ENCODE measurements around the gene NPTXR. TPM values are rescaled to one million over a fixed set of nuclear protein-coding genes. Genes with fewer than 3 reads are reported as not detected.

Gene NPTXR
- 1.5 and 1.6 TPM in 2 replicates for total RNA-seq

DNA sequence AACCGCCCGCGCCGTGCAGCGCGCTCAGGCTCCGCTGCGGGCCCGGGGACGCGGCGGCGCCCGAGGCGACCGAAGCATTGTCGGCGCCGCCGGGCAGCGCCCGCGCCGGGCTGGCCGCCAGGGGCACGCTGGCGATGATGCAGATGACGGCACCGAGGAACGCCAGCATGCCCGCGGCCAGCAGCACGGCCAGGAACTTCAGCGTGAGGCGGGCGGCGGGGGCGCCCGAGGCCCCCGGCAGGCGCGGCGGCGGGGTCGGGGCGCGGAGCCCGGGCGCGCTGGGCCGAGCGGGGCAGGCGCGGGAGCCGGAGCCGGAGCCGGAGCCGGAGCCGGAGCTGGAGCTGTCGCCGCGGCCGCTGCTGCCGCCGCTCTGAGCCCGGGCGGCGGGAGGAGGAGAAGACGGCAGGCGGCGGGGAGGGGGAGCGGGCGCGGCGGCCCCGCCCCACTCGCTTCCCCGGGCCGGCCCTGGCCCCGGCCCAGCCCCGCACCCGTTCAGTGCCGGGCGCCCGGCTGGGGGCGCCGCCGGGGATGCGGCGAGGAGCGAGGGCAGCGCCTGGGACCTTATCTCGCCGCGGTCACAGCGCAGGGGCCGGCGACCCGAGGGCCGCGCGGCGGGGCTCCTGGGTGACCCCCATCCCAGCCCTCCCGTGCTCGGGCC, at the start of gene NPTXR:
Gene NPTXR (minus strand): TSS at position 372 of the 658 bp plus-strand sequence.

DNA sequence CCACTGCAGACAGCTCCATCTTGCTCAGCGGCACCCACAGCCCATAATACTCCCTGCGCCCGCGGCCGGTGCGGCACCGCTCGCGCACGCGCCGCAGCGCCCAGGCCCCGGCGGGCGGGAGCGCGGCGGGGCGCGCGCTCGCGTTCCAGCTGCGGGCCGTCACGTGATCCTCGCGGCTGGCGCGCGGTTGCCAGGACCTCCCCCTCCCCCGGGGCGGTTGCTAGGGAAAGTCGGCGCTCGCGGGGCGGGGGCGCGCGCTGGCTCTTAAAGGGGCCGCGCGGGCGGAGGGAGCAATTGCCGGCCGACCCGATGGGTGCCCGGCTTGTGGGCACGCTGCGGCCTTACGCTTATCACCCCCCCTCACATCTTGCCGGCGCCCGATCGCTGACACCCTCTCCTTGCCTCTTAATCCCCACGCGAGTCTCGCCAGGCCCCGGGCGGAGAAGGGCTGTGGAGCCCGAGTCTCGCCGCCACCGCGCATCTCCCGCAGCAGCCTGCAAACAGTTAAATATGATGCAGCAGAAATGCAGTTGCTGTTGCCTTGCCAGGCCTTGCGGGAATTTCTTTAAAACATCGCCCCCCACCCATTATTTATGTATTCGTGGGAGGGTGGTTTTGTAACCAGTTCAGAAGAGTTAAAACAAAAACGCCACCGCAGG, 28.5 kb upstream of the NPTXR start, which contains the start of gene CBX6:
Gene CBX6 (minus strand): TSS at position 45 of the 659 bp plus-strand sequence. CDS start 26 bp downstream, at position 19.

DNA sequence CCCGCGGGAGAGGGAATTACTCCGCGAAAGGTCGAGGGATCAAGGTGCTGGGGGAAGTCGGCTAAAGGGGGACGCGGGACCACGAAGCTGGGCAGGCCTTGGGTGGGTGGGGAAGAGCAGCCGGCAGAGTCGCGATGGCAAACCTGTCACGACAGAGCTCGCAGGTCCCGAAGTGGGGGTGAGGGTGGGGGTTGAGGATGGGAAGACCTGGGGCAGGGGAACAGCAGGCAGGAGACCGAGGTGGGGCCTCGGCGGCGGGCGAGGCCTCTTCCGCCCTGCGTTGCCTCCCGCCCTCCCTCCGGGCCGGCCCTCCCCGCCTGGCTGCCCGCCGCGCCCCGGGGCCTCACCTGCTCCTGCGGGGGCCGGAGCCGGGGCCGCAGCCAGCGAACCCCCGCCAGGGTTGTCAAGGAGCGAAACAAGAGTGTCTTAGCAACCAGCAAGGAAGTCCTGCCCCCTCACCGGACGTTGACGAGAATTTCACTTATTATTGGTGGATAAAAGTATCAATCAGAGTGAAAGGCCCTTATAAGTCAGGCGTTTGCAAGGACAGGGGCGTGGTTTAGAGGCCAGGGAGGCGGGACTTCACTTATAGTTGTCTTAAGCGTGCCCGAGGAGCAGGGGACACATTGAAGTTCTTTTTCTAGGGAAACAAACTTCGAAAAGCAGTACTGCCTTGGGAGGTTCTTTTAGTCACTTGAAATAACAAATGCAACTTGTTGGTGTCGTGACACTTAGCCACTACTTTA, 49.9 kb downstream of the NPTXR start, which contains the start of gene DNAL4:
Gene DNAL4 (minus strand): TSS at position 423 of the 746 bp plus-strand sequence. CDS start 11,412 bp downstream, outside the sequence.

Other genes starting within 250 kb of the NPTXR start
- gene FAM227A, start 187.6 kb downstream of the NPTXR start, total RNA-seq = 1.9 and 2.3 TPM in 2 replicates
- gene CBY1, start 187.4 kb downstream of the NPTXR start, total RNA-seq = 12.5 and 13.0 TPM in 2 replicates
- gene TOMM22, start 162.1 kb downstream of the NPTXR start, total RNA-seq = 40.2 and 44.9 TPM in 2 replicates
- gene JOSD1, start 143.1 kb downstream of the NPTXR start, total RNA-seq = 66.1 and 72.2 TPM in 2 replicates
- 41.9 and 51.8 TPM in 2 replicates for gene GTPBP1, start 138.1 kb downstream of the NPTXR start, total RNA-seq
- 82.9 and 94.1 TPM in 2 replicates for gene SUN2, start 88.0 kb downstream of the NPTXR start, total RNA-seq
- 18.5 and 18.6 TPM in 2 replicates for gene DNAL4, start 49.9 kb downstream of the NPTXR start, total RNA-seq
- gene CBX6, start 28.2 kb upstream of the NPTXR start, total RNA-seq = 76.0 and 87.9 TPM in 2 replicates
- not detected in 2 replicates for gene APOBEC3A, start 113.6 kb upstream of the NPTXR start, total RNA-seq
- 0.49 and 1.8 TPM in 2 replicates for gene APOBEC3B, start 138.3 kb upstream of the NPTXR start, total RNA-seq
- gene APOBEC3C, start 170.2 kb upstream of the NPTXR start, total RNA-seq = 15.1 and 20.4 TPM in 2 replicates
- 2.9 and 4.5 TPM in 2 replicates for gene APOBEC3D, start 177.1 kb upstream of the NPTXR start, total RNA-seq
- gene APOBEC3F, start 196.8 kb upstream of the NPTXR start, total RNA-seq = 5.5 and 6.3 TPM in 2 replicates
- gene APOBEC3G, start 233.2 kb upstream of the NPTXR start, total RNA-seq = 15.8 and 22.6 TPM in 2 replicates

All from hair follicle dermal papilla cell (primary cell).